ENCODE results near the gene ABRAXAS1. TPM values are rescaled to one million over a fixed set of nuclear protein-coding genes. Genes with fewer than 3 reads are reported as not detected.
"Not testable (repeated sequence)": the region's sequence is repeated elsewhere in the genome, so short reads cannot be mapped to it uniquely, and the experiment has no call there.

Gene ABRAXAS1
- total RNA-seq, 1 experiment from 2014 or later, result 17.6 TPM

DNA sequence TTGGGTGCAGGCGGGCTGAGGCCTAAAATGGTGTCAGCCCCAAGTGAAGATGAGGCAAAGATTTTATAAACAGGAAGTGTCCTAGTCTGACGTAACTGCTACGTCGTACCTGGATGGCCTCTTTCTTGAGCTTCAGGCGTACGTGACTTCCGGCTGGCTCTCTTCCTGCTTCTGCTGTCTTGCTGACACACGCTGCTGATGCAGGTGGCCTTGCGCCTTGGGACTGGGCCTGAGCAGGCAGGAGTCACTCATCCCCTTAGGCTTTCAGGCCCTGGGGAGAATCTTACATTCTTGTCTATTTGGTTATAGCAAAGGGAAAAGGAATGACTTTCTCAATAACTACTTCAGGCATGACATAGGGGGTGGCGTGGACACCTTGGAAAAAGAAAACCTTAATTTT lies 20.1 kb upstream of the ABRAXAS1 start:
- CTCF ChIA-PET, result no interaction called here
- no peaks in the 10 kb centered on the region for H3K27me3 ChIP-seq (replicated peaks; ENCODE audit: insufficient read depth, low read depth, low read length, poor library complexity)
- no peak for DNase-seq (ENCODE audit: low spot score)
- H3K4me1 ChIP-seq (ENCODE audit: insufficient read depth, low read length, poor library complexity, severe bottlenecking), result no peaks in the 10 kb centered on the region
- no TSS peak for BruUV-seq (replicated peaks)
- no peak overlapping the region for H3K27ac ChIP-seq (ENCODE audit: low read depth, low read length, poor library complexity, severe bottlenecking)
- POLR2A ChIA-PET (ENCODE audit: low non-redundant PET), result no interaction called here
- H3K4me3 ChIP-seq (ENCODE audit: low read depth, low read length, poor library complexity, severe bottlenecking), result no peak overlapping the region
- TF ChIP-seq, protein P1, sequence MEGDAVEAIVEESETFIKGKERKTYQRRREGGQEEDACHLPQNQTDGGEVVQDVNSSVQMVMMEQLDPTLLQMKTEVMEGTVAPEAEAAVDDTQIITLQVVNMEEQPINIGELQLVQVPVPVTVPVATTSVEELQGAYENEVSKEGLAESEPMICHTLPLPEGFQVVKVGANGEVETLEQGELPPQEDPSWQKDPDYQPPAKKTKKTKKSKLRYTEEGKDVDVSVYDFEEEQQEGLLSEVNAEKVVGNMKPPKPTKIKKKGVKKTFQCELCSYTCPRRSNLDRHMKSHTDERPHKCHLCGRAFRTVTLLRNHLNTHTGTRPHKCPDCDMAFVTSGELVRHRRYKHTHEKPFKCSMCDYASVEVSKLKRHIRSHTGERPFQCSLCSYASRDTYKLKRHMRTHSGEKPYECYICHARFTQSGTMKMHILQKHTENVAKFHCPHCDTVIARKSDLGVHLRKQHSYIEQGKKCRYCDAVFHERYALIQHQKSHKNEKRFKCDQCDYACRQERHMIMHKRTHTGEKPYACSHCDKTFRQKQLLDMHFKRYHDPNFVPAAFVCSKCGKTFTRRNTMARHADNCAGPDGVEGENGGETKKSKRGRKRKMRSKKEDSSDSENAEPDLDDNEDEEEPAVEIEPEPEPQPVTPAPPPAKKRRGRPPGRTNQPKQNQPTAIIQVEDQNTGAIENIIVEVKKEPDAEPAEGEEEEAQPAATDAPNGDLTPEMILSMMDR (conservative IDR thresholded peaks at IDR 0.05; ENCODE audit: low read depth, low read length), result no peak
- TF ChIP-seq EZH2 (IDR thresholded peaks at IDR 0.05; ENCODE audit: borderline replicate concordance, low read depth, low read length, poor library complexity, severe bottlenecking), result no peak
- intact Hi-C loops (cut with micrococcal nuclease; ENCODE audit: unreplicated experiment), result loop anchor here (10.0 kb wide), 1 partner anchor 220 kb away; no protein-coding TSS in a partner anchor
- H3K9me3 ChIP-seq (ENCODE audit: low read depth, low read length, poor library complexity, severe bottlenecking), result no peaks in the 10 kb centered on the region
- no peaks in the 10 kb centered on the region for H3K36me3 ChIP-seq (ENCODE audit: insufficient read depth, low read length, poor library complexity, severe bottlenecking)

GRCh38 chr4:83504503-83504902 lies 19.6 kb upstream of the ABRAXAS1 start:
- DNase-seq (ENCODE audit: low spot score), result no peak
- ChIA-PET CTCF (interaction anchor here (0.5 kb wide), 1 partner anchor 12 kb away, joined by 4 read pairs; no protein-coding TSS in a partner anchor), POLR2A (ENCODE audit: low non-redundant PET) (no interaction called here)
- Histone ChIP-seq H3K4me1 (ENCODE audit: insufficient read depth, low read length, poor library complexity, severe bottlenecking) (no peaks in the 10 kb centered on the region), H3K9me3 (ENCODE audit: low read depth, low read length, poor library complexity, severe bottlenecking) (no peaks in the 10 kb centered on the region), H3K36me3 (ENCODE audit: insufficient read depth, low read length, poor library complexity, severe bottlenecking) (no peaks in the 10 kb centered on the region), H3K27ac (ENCODE audit: low read depth, low read length, poor library complexity, severe bottlenecking) (no peak overlapping the region), H3K27me3 (replicated peaks; ENCODE audit: insufficient read depth, low read depth, low read length, poor library complexity) (no peaks in the 10 kb centered on the region), H3K4me3 (ENCODE audit: low read depth, low read length, poor library complexity, severe bottlenecking) (no peak overlapping the region)
- intact Hi-C loops (cut with micrococcal nuclease; ENCODE audit: unreplicated experiment), result loop anchor here (10.0 kb wide), 1 partner anchor 220 kb away; no protein-coding TSS in a partner anchor
- no TSS peak for BruUV-seq (replicated peaks)
- TF ChIP-seq, protein P1 (conservative IDR thresholded peaks at IDR 0.05; ENCODE audit: low read depth, low read length), result no peak
- no peak for TF ChIP-seq EZH2 (IDR thresholded peaks at IDR 0.05; ENCODE audit: borderline replicate concordance, low read depth, low read length, poor library complexity, severe bottlenecking)

GRCh38 chr4:83503974-83504373 lies 19.1 kb upstream of the ABRAXAS1 start:
- no peaks in the 10 kb centered on the region for H3K36me3 ChIP-seq (ENCODE audit: insufficient read depth, low read length, poor library complexity, severe bottlenecking)
- H3K4me3 ChIP-seq (ENCODE audit: low read depth, low read length, poor library complexity, severe bottlenecking), result no peak overlapping the region
- H3K9me3 ChIP-seq (ENCODE audit: low read depth, low read length, poor library complexity, severe bottlenecking), result no peaks in the 10 kb centered on the region
- CTCF ChIA-PET, result interaction anchor here (0.5 kb wide), 1 partner anchor 12 kb away, joined by 4 read pairs; no protein-coding TSS in a partner anchor
- intact Hi-C loops (cut with micrococcal nuclease; ENCODE audit: unreplicated experiment), result loop anchor here (10.0 kb wide), 1 partner anchor 221 kb away; no protein-coding TSS in a partner anchor
- no peak for DNase-seq (ENCODE audit: low spot score)
- BruUV-seq (replicated peaks), result no TSS peak
- TF ChIP-seq, protein P1 (conservative IDR thresholded peaks at IDR 0.05; ENCODE audit: low read depth, low read length), result no peak
- no peak for TF ChIP-seq EZH2 (IDR thresholded peaks at IDR 0.05; ENCODE audit: borderline replicate concordance, low read depth, low read length, poor library complexity, severe bottlenecking)
- H3K4me1 ChIP-seq (ENCODE audit: insufficient read depth, low read length, poor library complexity, severe bottlenecking), result no peaks in the 10 kb centered on the region
- H3K27ac ChIP-seq (ENCODE audit: low read depth, low read length, poor library complexity, severe bottlenecking), result no peak overlapping the region
- POLR2A ChIA-PET (ENCODE audit: low non-redundant PET), result no interaction called here
- no peaks in the 10 kb centered on the region for H3K27me3 ChIP-seq (replicated peaks; ENCODE audit: insufficient read depth, low read depth, low read length, poor library complexity)

DNA sequence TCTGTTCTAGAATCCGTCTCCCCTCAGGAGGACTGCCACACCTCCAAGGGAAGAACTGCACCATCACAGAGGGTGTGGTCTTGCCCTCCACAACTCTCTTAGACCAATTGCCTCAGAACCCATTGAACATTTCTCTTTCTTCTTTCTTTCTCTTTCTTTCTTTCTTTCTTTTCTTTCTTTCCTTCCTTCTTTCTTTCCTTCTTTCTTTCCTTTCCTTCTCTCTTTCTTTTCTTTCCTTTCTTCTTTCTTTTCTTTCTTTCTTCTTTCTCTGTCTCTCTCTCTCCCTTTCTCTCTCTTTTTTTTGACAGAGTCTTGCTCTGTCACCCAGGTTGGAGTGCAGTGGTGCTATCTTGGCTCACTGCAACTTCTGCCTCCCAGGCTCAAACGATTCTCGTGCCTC lies 16.8 kb upstream of the ABRAXAS1 start:
- intact Hi-C loops (cut with micrococcal nuclease; ENCODE audit: unreplicated experiment), result loop anchor here (10.0 kb wide), 1 partner anchor 223 kb away; no protein-coding TSS in a partner anchor
- CTCF ChIA-PET; BruUV-seq (replicated peaks): not testable (repeated sequence)

More for the DNA sequence above, 16.8 kb upstream of the ABRAXAS1 start:
- H3K9me3 ChIP-seq (ENCODE audit: low read depth, low read length, poor library complexity, severe bottlenecking); H3K27me3 ChIP-seq (replicated peaks; ENCODE audit: insufficient read depth, low read depth, low read length, poor library complexity); H3K4me3 ChIP-seq (ENCODE audit: low read depth, low read length, poor library complexity, severe bottlenecking); H3K27ac ChIP-seq (ENCODE audit: low read depth, low read length, poor library complexity, severe bottlenecking); H3K36me3 ChIP-seq (ENCODE audit: insufficient read depth, low read length, poor library complexity, severe bottlenecking); POLR2A ChIA-PET (ENCODE audit: low non-redundant PET); DNase-seq (ENCODE audit: low spot score); H3K4me1 ChIP-seq (ENCODE audit: insufficient read depth, low read length, poor library complexity, severe bottlenecking): not testable (repeated sequence)

Data from A673 (cell line).